ENCODE measurements around the gene NR6A1. TPM values are rescaled to one million over a fixed set of nuclear protein-coding genes. Genes with fewer than 3 reads are reported as not detected.

The NR6A1 gene
- total and polyA plus RNA-seq, 2 experiments from 2014 or later, result 44.2 to 139 TPM

DNA sequence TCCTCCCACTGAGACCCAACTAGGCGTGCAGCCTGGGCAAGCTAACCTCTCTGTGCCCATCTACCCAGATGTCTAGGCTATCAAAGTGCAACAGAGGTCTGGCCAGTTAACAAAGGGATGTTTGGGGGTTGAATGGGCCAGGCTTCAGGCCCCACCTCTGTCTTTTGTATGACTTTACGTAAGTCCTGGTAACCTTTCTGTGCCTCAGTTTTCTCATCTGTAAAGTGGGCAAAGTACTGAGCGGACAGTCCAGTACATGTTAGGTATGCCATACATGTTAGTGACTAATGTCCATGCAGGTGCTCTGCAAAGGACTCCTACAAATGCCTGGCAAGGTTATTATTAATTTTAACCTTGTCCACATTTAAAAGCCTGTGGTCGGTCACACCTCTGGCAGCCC lies 277.9 kb downstream of the NR6A1 start:
- Mint-ChIP-seq H3K9me3 (no peaks in the 10 kb centered on the region), H3K36me3 (ENCODE audit: low read depth) (no peaks in the 10 kb centered on the region), H3K4me3 (no peak overlapping the region), H3K27ac (no peak overlapping the region), H3K4me1 (peaks cover 15% of the 10 kb centered on the region), H3K27me3 (ENCODE audit: insufficient read depth, low read depth, poor library complexity) (peaks cover 10% of the 10 kb centered on the region)
- H3K4me2 ChIP-seq, result no peak overlapping the region
- H3K79me2 ChIP-seq (replicated peaks; ENCODE audit: insufficient read depth), result no peaks in the 10 kb centered on the region
- H3K27me3 ChIP-seq (ENCODE audit: insufficient read depth), result no peaks in the 10 kb centered on the region
- no peaks in the 10 kb centered on the region for H3K36me3 ChIP-seq (ENCODE audit: insufficient read depth)
- H3K9me2 ChIP-seq (ENCODE audit: insufficient read depth), result no peaks in the 10 kb centered on the region
- no peaks in the 10 kb centered on the region for H4K20me1 ChIP-seq (replicated peaks; ENCODE audit: insufficient read depth)
- H3F3A ChIP-seq (replicated peaks; ENCODE audit: low read depth), result 0 out of 2 replicates have a peak, but pooled peaks cover 3% of the 10 kb centered on the region
- H3K4me3 ChIP-seq, result no peak overlapping the region
- no peaks in the 10 kb centered on the region for H3K4me1 ChIP-seq (ENCODE audit: insufficient read depth)
- H2AFZ ChIP-seq, result no peak overlapping the region
- no peak overlapping the region for H3K27ac ChIP-seq (ENCODE audit: low read depth)
- TF ChIP-seq ZNF331 (CRISPR knock-in tag; IDR thresholded peaks at IDR 0.05; ENCODE audit: low read depth) (no peak), EZH2 (IDR thresholded peaks at IDR 0.05; ENCODE audit: low read depth, unreplicated experiment) (no peak), ZNF114 (CRISPR knock-in tag; IDR thresholded peaks at IDR 0.05) (no peak), STAT1 (IDR thresholded peaks at IDR 0.05; ENCODE audit: unreplicated experiment) (no peak)
- ATAC-seq, result no peak
- no peak for DNase-seq (ENCODE audit: low spot score)

DNA sequence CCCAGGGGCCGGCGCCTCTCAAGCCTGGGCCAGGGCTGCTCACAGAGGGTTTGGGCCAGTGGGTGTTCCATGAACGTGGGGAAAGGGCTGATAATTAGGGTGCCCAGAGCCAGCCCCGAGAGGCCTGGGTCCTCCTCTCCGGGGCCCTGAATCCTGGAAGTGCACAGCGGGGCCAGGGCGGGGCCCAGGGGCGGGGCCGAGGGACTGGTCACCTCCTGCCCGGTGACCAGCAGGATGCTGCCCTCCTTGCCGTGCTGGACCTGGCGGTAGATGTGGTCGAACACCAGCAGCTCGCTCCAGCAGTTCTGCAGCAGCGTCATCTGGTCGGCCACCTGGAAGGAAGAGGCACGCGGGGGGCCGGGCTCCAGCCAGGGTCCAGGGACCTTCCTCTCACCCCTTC lies 278.3 kb downstream of the NR6A1 start:
- Mint-ChIP-seq H3K27ac (no peak overlapping the region), H3K4me3 (no peak overlapping the region), H3K9me3 (no peaks in the 10 kb centered on the region), H3K27me3 (ENCODE audit: insufficient read depth, low read depth, poor library complexity) (peaks cover 14% of the 10 kb centered on the region), H3K4me1 (peaks cover 15% of the 10 kb centered on the region), H3K36me3 (ENCODE audit: low read depth) (no peaks in the 10 kb centered on the region)
- Histone ChIP-seq H3K27ac (ENCODE audit: low read depth) (no peak overlapping the region), H3K9me2 (ENCODE audit: insufficient read depth) (no peaks in the 10 kb centered on the region), H3K4me1 (ENCODE audit: insufficient read depth) (no peaks in the 10 kb centered on the region), H4K20me1 (replicated peaks; ENCODE audit: insufficient read depth) (no peaks in the 10 kb centered on the region), H3K79me2 (replicated peaks; ENCODE audit: insufficient read depth) (no peaks in the 10 kb centered on the region), H3F3A (replicated peaks; ENCODE audit: low read depth) (0 out of 2 replicates have a peak, but pooled peaks cover 3% of the 10 kb centered on the region), H3K4me2 (no peak overlapping the region), H3K36me3 (ENCODE audit: insufficient read depth) (no peaks in the 10 kb centered on the region), H3K4me3 (no peak overlapping the region), H3K27me3 (ENCODE audit: insufficient read depth) (no peaks in the 10 kb centered on the region), H2AFZ (no peak overlapping the region)
- DNase-seq (ENCODE audit: low spot score) (no peak), ATAC-seq (no peak)
- TF ChIP-seq JUNB (IDR thresholded peaks at IDR 0.05; ENCODE audit: unreplicated experiment) (no peak), EZH2phosphoT487 (IDR thresholded peaks at IDR 0.05; ENCODE audit: unreplicated experiment) (no peak), ZNF114 (CRISPR knock-in tag; IDR thresholded peaks at IDR 0.05) (no peak), EZH2 (IDR thresholded peaks at IDR 0.05; ENCODE audit: low read depth, unreplicated experiment) (no peak), ZNF331 (CRISPR knock-in tag; IDR thresholded peaks at IDR 0.05; ENCODE audit: low read depth) (no peak), NANOG (IDR thresholded peaks at IDR 0.05; ENCODE audit: borderline replicate concordance) (no peak), STAT1 (IDR thresholded peaks at IDR 0.05; ENCODE audit: unreplicated experiment) (no peak), POLR2AphosphoS5 (IDR thresholded peaks at IDR 0.05; ENCODE audit: low read depth) (no peak)
- TF ChIP-seq, protein P1, sequence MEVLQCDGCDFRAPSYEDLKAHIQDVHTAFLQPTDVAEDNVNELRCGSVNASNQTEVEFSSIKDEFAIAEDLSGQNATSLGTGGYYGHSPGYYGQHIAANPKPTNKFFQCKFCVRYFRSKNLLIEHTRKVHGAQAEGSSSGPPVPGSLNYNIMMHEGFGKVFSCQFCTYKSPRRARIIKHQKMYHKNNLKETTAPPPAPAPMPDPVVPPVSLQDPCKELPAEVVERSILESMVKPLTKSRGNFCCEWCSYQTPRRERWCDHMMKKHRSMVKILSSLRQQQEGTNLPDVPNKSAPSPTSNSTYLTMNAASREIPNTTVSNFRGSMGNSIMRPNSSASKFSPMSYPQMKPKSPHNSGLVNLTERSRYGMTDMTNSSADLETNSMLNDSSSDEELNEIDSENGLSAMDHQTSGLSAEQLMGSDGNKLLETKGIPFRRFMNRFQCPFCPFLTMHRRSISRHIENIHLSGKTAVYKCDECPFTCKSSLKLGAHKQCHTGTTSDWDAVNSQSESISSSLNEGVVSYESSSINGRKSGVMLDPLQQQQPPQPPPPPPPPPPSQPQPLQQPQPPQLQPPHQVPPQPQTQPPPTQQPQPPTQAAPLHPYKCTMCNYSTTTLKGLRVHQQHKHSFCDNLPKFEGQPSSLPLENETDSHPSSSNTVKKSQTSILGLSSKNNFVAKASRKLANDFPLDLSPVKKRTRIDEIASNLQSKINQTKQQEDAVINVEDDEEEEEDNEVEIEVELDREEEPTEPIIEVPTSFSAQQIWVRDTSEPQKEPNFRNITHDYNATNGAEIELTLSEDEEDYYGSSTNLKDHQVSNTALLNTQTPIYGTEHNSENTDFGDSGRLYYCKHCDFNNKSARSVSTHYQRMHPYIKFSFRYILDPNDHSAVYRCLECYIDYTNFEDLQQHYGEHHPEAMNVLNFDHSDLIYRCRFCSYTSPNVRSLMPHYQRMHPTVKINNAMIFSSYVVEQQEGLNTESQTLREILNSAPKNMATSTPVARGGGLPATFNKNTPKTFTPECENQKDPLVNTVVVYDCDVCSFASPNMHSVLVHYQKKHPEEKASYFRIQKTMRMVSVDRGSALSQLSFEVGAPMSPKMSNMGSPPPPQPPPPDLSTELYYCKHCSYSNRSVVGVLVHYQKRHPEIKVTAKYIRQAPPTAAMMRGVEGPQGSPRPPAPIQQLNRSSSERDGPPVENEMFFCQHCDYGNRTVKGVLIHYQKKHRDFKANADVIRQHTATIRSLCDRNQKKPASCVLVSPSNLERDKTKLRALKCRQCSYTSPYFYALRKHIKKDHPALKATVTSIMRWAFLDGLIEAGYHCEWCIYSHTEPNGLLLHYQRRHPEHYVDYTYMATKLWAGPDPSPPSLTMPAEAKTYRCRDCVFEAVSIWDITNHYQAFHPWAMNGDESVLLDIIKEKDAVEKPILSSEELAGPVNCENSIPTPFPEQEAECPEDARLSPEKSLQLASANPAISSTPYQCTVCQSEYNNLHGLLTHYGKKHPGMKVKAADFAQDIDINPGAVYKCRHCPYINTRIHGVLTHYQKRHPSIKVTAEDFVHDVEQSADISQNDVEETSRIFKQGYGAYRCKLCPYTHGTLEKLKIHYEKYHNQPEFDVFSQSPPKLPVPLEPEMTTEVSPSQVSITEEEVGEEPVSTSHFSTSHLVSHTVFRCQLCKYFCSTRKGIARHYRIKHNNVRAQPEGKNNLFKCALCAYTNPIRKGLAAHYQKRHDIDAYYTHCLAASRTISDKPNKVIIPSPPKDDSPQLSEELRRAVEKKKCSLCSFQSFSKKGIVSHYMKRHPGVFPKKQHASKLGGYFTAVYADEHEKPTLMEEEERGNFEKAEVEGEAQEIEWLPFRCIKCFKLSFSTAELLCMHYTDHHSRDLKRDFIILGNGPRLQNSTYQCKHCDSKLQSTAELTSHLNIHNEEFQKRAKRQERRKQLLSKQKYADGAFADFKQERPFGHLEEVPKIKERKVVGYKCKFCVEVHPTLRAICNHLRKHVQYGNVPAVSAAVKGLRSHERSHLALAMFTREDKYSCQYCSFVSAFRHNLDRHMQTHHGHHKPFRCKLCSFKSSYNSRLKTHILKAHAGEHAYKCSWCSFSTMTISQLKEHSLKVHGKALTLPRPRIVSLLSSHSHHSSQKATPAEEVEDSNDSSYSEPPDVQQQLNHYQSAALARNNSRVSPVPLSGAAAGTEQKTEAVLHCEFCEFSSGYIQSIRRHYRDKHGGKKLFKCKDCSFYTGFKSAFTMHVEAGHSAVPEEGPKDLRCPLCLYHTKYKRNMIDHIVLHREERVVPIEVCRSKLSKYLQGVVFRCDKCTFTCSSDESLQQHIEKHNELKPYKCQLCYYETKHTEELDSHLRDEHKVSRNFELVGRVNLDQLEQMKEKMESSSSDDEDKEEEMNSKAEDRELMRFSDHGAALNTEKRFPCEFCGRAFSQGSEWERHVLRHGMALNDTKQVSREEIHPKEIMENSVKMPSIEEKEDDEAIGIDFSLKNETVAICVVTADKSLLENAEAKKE (CRISPR knock-in tag; IDR thresholded peaks at IDR 0.05), result no peak
- TF ChIP-seq, protein P2, sequence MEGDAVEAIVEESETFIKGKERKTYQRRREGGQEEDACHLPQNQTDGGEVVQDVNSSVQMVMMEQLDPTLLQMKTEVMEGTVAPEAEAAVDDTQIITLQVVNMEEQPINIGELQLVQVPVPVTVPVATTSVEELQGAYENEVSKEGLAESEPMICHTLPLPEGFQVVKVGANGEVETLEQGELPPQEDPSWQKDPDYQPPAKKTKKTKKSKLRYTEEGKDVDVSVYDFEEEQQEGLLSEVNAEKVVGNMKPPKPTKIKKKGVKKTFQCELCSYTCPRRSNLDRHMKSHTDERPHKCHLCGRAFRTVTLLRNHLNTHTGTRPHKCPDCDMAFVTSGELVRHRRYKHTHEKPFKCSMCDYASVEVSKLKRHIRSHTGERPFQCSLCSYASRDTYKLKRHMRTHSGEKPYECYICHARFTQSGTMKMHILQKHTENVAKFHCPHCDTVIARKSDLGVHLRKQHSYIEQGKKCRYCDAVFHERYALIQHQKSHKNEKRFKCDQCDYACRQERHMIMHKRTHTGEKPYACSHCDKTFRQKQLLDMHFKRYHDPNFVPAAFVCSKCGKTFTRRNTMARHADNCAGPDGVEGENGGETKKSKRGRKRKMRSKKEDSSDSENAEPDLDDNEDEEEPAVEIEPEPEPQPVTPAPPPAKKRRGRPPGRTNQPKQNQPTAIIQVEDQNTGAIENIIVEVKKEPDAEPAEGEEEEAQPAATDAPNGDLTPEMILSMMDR (conservative IDR thresholded peaks at IDR 0.05; ENCODE audit: low read depth in 2 of 2), result no peak
- TF ChIP-seq, protein P3, sequence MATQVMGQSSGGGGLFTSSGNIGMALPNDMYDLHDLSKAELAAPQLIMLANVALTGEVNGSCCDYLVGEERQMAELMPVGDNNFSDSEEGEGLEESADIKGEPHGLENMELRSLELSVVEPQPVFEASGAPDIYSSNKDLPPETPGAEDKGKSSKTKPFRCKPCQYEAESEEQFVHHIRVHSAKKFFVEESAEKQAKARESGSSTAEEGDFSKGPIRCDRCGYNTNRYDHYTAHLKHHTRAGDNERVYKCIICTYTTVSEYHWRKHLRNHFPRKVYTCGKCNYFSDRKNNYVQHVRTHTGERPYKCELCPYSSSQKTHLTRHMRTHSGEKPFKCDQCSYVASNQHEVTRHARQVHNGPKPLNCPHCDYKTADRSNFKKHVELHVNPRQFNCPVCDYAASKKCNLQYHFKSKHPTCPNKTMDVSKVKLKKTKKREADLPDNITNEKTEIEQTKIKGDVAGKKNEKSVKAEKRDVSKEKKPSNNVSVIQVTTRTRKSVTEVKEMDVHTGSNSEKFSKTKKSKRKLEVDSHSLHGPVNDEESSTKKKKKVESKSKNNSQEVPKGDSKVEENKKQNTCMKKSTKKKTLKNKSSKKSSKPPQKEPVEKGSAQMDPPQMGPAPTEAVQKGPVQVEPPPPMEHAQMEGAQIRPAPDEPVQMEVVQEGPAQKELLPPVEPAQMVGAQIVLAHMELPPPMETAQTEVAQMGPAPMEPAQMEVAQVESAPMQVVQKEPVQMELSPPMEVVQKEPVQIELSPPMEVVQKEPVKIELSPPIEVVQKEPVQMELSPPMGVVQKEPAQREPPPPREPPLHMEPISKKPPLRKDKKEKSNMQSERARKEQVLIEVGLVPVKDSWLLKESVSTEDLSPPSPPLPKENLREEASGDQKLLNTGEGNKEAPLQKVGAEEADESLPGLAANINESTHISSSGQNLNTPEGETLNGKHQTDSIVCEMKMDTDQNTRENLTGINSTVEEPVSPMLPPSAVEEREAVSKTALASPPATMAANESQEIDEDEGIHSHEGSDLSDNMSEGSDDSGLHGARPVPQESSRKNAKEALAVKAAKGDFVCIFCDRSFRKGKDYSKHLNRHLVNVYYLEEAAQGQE (IDR thresholded peaks at IDR 0.05; ENCODE audit: unreplicated experiment), result no peak
